DMS53 (cell line): ENCODE data around the gene TRIP12.
A peak's percentile ranks its signal among the peaks of the same experiment; 100 is the strongest.
"Not testable (repeated sequence)": the region's sequence is repeated elsewhere in the genome, so short reads cannot be mapped to it uniquely, and the experiment has no call there.

ENCODE experiments used
- DNase-seq: peaks from one replicate; lab custom pipeline; 2025; lab: John Stamatoyannopoulos, UW

The TRIP12 gene

GRCh38 chr2:229768235-229768634 lies 153.6 kb downstream of the TRIP12 start:
- no peak for DNase-seq

GRCh38 chr2:229765721-229766120 lies 156.1 kb downstream of the TRIP12 start:
- no peak for DNase-seq

- no peak for DNase-seq
Measured at GRCh38 chr2:229761663-229762062, 160.1 kb downstream of the TRIP12 start.

GRCh38 chr2:229757462-229757861 lies 164.3 kb downstream of the TRIP12 start:
- DNase-seq: not testable (repeated sequence)

GRCh38 chr2:229752970-229753729 lies 168.7 kb downstream of the TRIP12 start:
- DNase-seq: no peak

GRCh38 chr2:229749779-229750178 lies 172.0 kb downstream of the TRIP12 start:
- DNase-seq: no peak

- peak; percentile 5 for DNase-seq
Measured at GRCh38 chr2:229748950-229749349, 172.9 kb downstream of the TRIP12 start.

GRCh38 chr2:229742691-229743090 lies 179.1 kb downstream of the TRIP12 start:
- not testable (repeated sequence) for DNase-seq

- DNase-seq: no peak
Measured at GRCh38 chr2:229740279-229740678, 181.5 kb downstream of the TRIP12 start.

GRCh38 chr2:229738024-229738625 lies 183.7 kb downstream of the TRIP12 start:
- DNase-seq: peak; percentile 24

- DNase-seq: no peak
Measured at GRCh38 chr2:229734410-229734809, 187.4 kb downstream of the TRIP12 start.

- no peak for DNase-seq
Measured at GRCh38 chr2:229733611-229734245, 188.1 kb downstream of the TRIP12 start.

GRCh38 chr2:229732897-229733296 lies 188.9 kb downstream of the TRIP12 start:
- DNase-seq: no peak

- DNase-seq: peak; percentile 25
Measured at GRCh38 chr2:229731916-229732315, 189.9 kb downstream of the TRIP12 start.

GRCh38 chr2:229731363-229731762 lies 190.4 kb downstream of the TRIP12 start:
- no peak for DNase-seq

- DNase-seq: peak; percentile 14
Measured at GRCh38 chr2:229728370-229728769, 193.4 kb downstream of the TRIP12 start.

- DNase-seq: no peak
Measured at GRCh38 chr2:229726643-229727042, 195.2 kb downstream of the TRIP12 start.

- DNase-seq: peak; percentile 94
Measured at GRCh38 chr2:229725716-229726574, 195.9 kb downstream of the TRIP12 start.

GRCh38 chr2:229723192-229723591 lies 198.6 kb downstream of the TRIP12 start:
- DNase-seq: not testable (repeated sequence)

GRCh38 chr2:229719926-229720647 lies 201.7 kb downstream of the TRIP12 start:
- no peak for DNase-seq

GRCh38 chr2:229718057-229718456 lies 203.8 kb downstream of the TRIP12 start:
- no peak for DNase-seq
